HEK293 (cell line): ENCODE data around the gene SLC35F2.

Source experiments
- CTCF ChIA-PET: fragments of 350-600 bp; formaldehyde crosslinking; extraction: SDS; loops from one replicate; lab custom pipeline; 2021; ENCODE audit warnings: antibody characterized with exemption; lab: Yijun Ruan, JAX
- POLR2A ChIA-PET: fragments of 300-600 bp; formaldehyde crosslinking; extraction: SDS; loops from one replicate; lab custom pipeline; 2020; ENCODE audit warnings: antibody characterized with exemption, inconsistent platforms; lab: Yijun Ruan, JAX
- H3K27ac ChIP-seq: fragments of 200-500 bp; sonication (Bioruptor generic); 2 replicates; pipeline ENCODE4 v1.5.1; 2014; ENCODE audit warnings: low read depth, low read length, control low read depth, inconsistent platforms; ENCODE audit errors: extremely low read depth
- H3K36me3 ChIP-seq, 2 experiments: fragments of 200-500 bp in 1 of 2; sonication (Bioruptor generic) in 1 of 2; 1 replicate in 1 of 2; 2 replicates in 1 of 2; pipeline ENCODE4 v1.5.1; 2014 to 2017; ENCODE audit warnings: inconsistent platforms in 2 of 2, low read length in 2 of 2; ENCODE audit not compliant: control insufficient read depth in 2 of 2, insufficient read depth in 1 of 2
- H3K4me1 ChIP-seq: fragments of 200-500 bp; sonication (Bioruptor generic); 2 replicates; pipeline ENCODE4 v1.5.1; 2014; ENCODE audit warnings: mild to moderate bottlenecking, low read length, inconsistent platforms; ENCODE audit not compliant: control insufficient read depth, insufficient read depth
- H3K4me3 ChIP-seq: 2 replicates; pipeline ENCODE4 v1.5.1; 2011; ENCODE audit warnings: low read depth, mild to moderate bottlenecking, control low read depth, low read length, moderate library complexity
- H3K9me3 ChIP-seq: fragments of 200-500 bp; sonication (Bioruptor generic); 2 replicates; pipeline ENCODE4 v1.5.1; 2014; ENCODE audit warnings: low read depth, low read length, inconsistent platforms; ENCODE audit not compliant: control insufficient read depth, insufficient read depth
- BCL6B ChIP-seq: fragments of 450-650 bp; formaldehyde crosslinking; IDR thresholded peaks from 2 replicates; pipeline ENCODE4 v1.5.1; 2017; ENCODE audit warnings: missing biosample characterization, missing genetic modification characterization
- MEIS1 ChIP-seq: sonication (generic); formaldehyde crosslinking; IDR thresholded peaks from 2 replicates; pipeline ENCODE4 v1.8.1; 2022; ENCODE audit warnings: missing genetic modification reagents, mild to moderate bottlenecking, borderline replicate concordance
- ZNF404 ChIP-seq: fragments of 450-650 bp; formaldehyde crosslinking; IDR thresholded peaks from 2 replicates; pipeline ENCODE4 v1.5.1; 2017; ENCODE audit warnings: missing biosample characterization, missing genetic modification characterization
- ZNF654 ChIP-seq: fragments of 450-650 bp; formaldehyde crosslinking; IDR thresholded peaks from 2 replicates; pipeline ENCODE4 v1.5.1; 2016; ENCODE audit warnings: low read depth, missing biosample characterization, missing genetic modification characterization
- ZNF664 ChIP-seq: fragments of 450-650 bp; formaldehyde crosslinking; IDR thresholded peaks from 2 replicates; pipeline ENCODE4 v1.5.1; 2016; ENCODE audit warnings: missing biosample characterization, missing genetic modification characterization

SLC35F2 gene

GRCh38 chr11:107744736-107745135 lies 113.9 kb downstream of the SLC35F2 start:
- Histone ChIP-seq H3K4me3 (no peak overlapping the region), H3K36me3 (no peaks in the 10 kb centered on the region), H3K4me1 (no peaks in the 10 kb centered on the region), H3K9me3 (no peaks in the 10 kb centered on the region), H3K27ac (no peak overlapping the region)
- no peak for TF ChIP-seq ZNF664 (tag by site-specific recombination)
- ChIA-PET POLR2A (no interaction called here), CTCF (interaction anchor here (0.6 kb wide), 1 partner anchor 55 kb away, joined by 3 read pairs; no protein-coding TSS in a partner anchor)

GRCh38 chr11:107743191-107743590 lies 115.4 kb downstream of the SLC35F2 start:
- CTCF ChIA-PET = interaction anchor here (0.8 to 1.7 kb wide), 4 partner anchors 11 to 35 kb away, joined by 3 to 11 read pairs (median 4); no protein-coding TSS in a partner anchor
- Histone ChIP-seq H3K4me3 (no peak overlapping the region), H3K27ac (no peak overlapping the region), H3K9me3 (no peaks in the 10 kb centered on the region), H3K36me3 (no peaks in the 10 kb centered on the region), H3K4me1 (no peaks in the 10 kb centered on the region)
- POLR2A ChIA-PET = no interaction called here
- no peak for TF ChIP-seq MEIS1 (CRISPR knock-in tag)

DNA sequence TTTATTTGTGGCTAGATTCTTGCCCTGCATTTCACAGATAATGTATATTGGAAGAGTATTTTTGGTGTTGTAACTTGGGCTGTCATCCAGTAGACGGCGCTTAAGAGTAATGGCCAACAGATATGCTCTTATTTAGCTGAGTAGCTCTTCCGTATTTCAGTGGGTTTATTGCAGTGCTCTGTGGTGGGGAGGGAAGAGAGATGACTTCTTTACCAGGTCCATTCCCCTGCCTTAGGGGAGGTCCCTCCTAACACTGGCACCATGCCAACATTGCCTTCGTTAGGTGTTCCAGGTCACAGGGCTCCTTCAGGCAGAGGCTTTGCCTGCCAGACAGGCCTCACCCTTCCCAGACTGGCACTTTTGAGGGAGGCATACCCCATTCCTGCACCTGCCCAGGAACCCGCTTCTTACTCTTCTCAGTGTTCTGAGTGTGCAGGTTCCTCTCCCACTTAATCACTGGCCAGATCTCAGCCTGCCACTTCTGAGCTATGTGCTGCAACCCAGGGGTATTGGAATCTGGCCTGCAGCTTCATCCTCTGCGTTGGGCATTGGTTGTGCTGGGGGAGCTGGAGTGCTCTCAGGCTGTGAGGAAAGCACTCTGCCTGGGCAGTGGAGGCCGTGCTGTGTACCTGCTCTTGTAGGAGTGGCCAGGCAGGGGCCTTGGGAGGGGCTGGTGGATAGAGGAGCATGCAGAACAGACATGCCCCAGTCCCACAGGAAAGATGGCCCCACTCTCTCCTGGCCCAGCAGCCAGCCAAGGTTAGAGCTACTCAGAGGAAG lies 117.4 kb downstream of the SLC35F2 start:
- Histone ChIP-seq H3K4me1 (no peaks in the 10 kb centered on the region), H3K4me3 (no peak overlapping the region)
- CTCF ChIA-PET = interaction anchor here (0.5 to 4.2 kb wide), 31 partner anchors 10 to 912 kb away, joined by 3 to 27 read pairs (median 4); partner anchors contain the start of genes CUL5 and SLN
- no peak for TF ChIP-seq ZNF404 (tag by site-specific recombination)
- peak; percentile 20 for TF ChIP-seq ZNF654
- TF ChIP-seq BCL6B = 0 out of 2 replicates have a peak, but pooled peaks have one; percentile 10
- TF ChIP-seq, all 188 proteins: peak for 2
- no peaks in the 10 kb centered on the region for H3K9me3 ChIP-seq
- POLR2A ChIA-PET = no interaction called here
- no peaks in the 10 kb centered on the region for H3K36me3 ChIP-seq
- H3K27ac ChIP-seq = no peak overlapping the region
